Hepatocyte (in vitro differentiated cells): ENCODE measurements around the gene RPL39L. TPM values are rescaled to one million over a fixed set of nuclear protein-coding genes. Genes with fewer than 3 reads are reported as not detected.

ENCODE experiments used
- DNase-seq: peaks from one replicate; pipeline ENCODE4 v3.0.0-alpha.2; 2016; ENCODE audit warnings: low spot score
- H2AFZ ChIP-seq: fragments of 200-600 bp; sonication (generic); 2 replicates; pipeline ENCODE4 v1.6.0; 2016; ENCODE audit warnings: antibody characterized with exemption, mild to moderate bottlenecking
- H3K27ac ChIP-seq: fragments of 200-600 bp; sonication (generic); 2 replicates; pipeline ENCODE4 v1.5.1; 2016; ENCODE audit warnings: mild to moderate bottlenecking
- H3K27me3 ChIP-seq: fragments of 200-600 bp; sonication (generic); 2 replicates; pipeline ENCODE4 v1.6.1; 2016
- H3K36me3 ChIP-seq: fragments of 200-600 bp; sonication (generic); replicated peaks from 2 replicates; pipeline ENCODE4 v1.5.1; 2016; ENCODE audit warnings: low read depth; ENCODE audit not compliant: insufficient read depth
- H3K4me1 ChIP-seq: fragments of 200-600 bp; sonication (generic); 2 replicates; pipeline ENCODE4 v1.5.1; 2016; ENCODE audit warnings: mild to moderate bottlenecking, moderate library complexity; ENCODE audit not compliant: insufficient read depth
- H3K4me2 ChIP-seq: fragments of 200-600 bp; sonication (generic); 2 replicates; pipeline ENCODE4 v1.6.0; 2016
- H3K4me3 ChIP-seq: fragments of 200-600 bp; sonication (generic); 2 replicates; pipeline ENCODE4 v1.5.1; 2016; ENCODE audit warnings: mild to moderate bottlenecking
- H3K79me2 ChIP-seq: fragments of 200-600 bp; sonication (generic); 2 replicates; pipeline ENCODE4 v1.6.0; 2017; ENCODE audit warnings: mild to moderate bottlenecking
- H3K9me2 ChIP-seq: fragments of 200-600 bp; sonication (generic); replicated peaks from 2 replicates; pipeline ENCODE4 v1.6.0; 2017; ENCODE audit warnings: mild to moderate bottlenecking; ENCODE audit not compliant: insufficient read depth
- H3K9me3 ChIP-seq: fragments of 200-600 bp; sonication (generic); 2 replicates; pipeline ENCODE4 v1.5.1; 2016; ENCODE audit warnings: low read depth, mild to moderate bottlenecking
- H4K20me1 ChIP-seq: fragments of 200-600 bp; sonication (generic); 2 replicates; pipeline ENCODE4 v1.6.0; 2016; ENCODE audit warnings: mild to moderate bottlenecking; ENCODE audit not compliant: insufficient read depth, poor library complexity, severe bottlenecking
- EZH2 ChIP-seq: fragments of 200-600 bp; sonication (generic); IDR thresholded peaks from 2 replicates; pipeline ENCODE4 v1.6.1; 2016; ENCODE audit warnings: antibody characterized with exemption, mild to moderate bottlenecking, borderline replicate concordance
- EZH2phosphoT487 ChIP-seq: fragments of 200-600 bp; sonication (generic); IDR thresholded peaks from one replicate; pipeline ENCODE4 v1.6.1; 2018; ENCODE audit warnings: antibody characterized with exemption, mild to moderate bottlenecking, low read depth, moderate library complexity; ENCODE audit not compliant: unreplicated experiment, severe bottlenecking
- WGBS: methylation state at CpG from one replicate; pipeline ENCODE4 v1.1.6; 2016; ENCODE audit warnings: low lambda C conversion rate; ENCODE audit errors: missing lambda C conversion rate; 5-methylcytosine and 5-hydroxymethylcytosine counted together
- polyA plus RNA-seq: library from polyadenylated mRNA; unstranded; fragments of >200 nt; fragmentation: Nextera tagmentation; extraction: Ambion mirVana; gene quantifications from 2 replicates; pipeline ENCODE4 v1.2.1, GENCODE V29; 2016
- total RNA-seq: library from RNA; depleted of rRNA; stranded (reverse); fragments of >200 nt; gene quantifications from 2 replicates; pipeline ENCODE4 v1.2.3, GENCODE V29; 2014
- TF ChIP-seq, protein P1 (sequence below): fragments of 200-600 bp; sonication (generic); IDR thresholded peaks from 2 replicates; pipeline ENCODE4 v1.5.1; 2016; ENCODE audit warnings: antibody characterized with exemption, mild to moderate bottlenecking; ENCODE audit not compliant: poor library complexity

The RPL39L gene
- total and polyA plus RNA-seq, 2 experiments from 2014 or later = 9.7 to 11.1 TPM

DNA sequence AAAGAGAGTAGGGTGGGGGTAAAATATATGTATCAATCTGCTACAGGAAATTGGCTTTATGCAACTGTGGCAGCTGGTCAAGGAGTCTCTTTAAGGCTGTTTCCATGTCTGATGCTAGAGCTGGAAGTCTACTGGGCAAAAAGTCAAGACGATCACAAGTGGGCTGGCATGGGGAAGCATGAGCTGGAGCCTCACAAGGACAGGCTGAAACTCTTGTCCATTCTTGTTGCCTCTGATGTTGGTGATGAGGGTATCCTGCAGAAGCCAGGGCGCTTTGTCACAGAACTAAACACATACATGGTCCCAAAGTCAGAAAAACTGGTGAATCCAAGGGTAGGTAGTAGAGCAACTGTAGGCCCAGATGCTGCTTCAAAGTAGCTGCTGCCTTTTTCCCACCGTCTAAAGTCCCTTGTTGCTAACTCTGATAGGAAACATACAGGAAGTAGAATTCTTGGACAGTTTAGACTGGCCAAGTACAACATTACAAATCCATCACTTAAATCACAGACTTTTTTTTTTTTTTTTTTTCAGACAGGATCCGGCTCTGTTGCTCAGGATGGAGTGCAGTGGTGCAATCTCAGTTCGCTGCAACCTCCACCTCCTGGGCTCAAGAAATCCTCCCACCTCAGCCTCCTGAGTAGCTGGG is 54.2 kb downstream of the RPL39L start:
- no peak for TF ChIP-seq EZH2
- TF ChIP-seq, protein P1, sequence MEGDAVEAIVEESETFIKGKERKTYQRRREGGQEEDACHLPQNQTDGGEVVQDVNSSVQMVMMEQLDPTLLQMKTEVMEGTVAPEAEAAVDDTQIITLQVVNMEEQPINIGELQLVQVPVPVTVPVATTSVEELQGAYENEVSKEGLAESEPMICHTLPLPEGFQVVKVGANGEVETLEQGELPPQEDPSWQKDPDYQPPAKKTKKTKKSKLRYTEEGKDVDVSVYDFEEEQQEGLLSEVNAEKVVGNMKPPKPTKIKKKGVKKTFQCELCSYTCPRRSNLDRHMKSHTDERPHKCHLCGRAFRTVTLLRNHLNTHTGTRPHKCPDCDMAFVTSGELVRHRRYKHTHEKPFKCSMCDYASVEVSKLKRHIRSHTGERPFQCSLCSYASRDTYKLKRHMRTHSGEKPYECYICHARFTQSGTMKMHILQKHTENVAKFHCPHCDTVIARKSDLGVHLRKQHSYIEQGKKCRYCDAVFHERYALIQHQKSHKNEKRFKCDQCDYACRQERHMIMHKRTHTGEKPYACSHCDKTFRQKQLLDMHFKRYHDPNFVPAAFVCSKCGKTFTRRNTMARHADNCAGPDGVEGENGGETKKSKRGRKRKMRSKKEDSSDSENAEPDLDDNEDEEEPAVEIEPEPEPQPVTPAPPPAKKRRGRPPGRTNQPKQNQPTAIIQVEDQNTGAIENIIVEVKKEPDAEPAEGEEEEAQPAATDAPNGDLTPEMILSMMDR = no peak
- TF ChIP-seq EZH2phosphoT487 = no peak
- Histone ChIP-seq H3K27ac (no peak overlapping the region), H3K4me3 (no peak overlapping the region), H3K36me3 (no peaks in the 10 kb centered on the region), H2AFZ (no peak overlapping the region), H3K79me2 (no peaks in the 10 kb centered on the region), H3K27me3 (no peaks in the 10 kb centered on the region), H3K9me3 (no peaks in the 10 kb centered on the region), H3K4me1 (no peaks in the 10 kb centered on the region), H4K20me1 (no peaks in the 10 kb centered on the region), H3K4me2 (no peak overlapping the region), H3K9me2 (no peaks in the 10 kb centered on the region)
- no peak for DNase-seq
- WGBS = 89% methylated on average over 5 of the region's 5 CpGs

DNA sequence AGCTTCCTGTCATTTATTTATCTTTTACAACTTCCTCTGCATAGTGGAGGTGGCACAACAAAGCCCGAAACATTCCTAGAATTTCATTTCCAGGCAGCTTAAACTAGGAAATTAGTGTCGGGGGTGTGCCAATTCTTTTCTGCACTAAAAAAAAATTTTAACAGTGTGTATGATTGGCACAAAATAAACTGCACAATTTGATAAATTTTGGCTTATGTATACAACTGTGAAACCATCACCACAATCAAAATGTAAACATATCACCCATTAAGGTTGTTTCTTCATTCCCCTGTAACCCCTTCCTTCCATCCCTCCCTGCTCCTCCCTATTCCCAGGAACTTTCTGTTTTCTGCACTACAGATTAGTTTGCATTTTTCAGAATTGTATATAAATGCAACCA is 54.7 kb downstream of the RPL39L start:
- no peak for DNase-seq
- Histone ChIP-seq H3K27ac (no peak overlapping the region), H3K4me2 (no peak overlapping the region), H4K20me1 (no peaks in the 10 kb centered on the region), H3K4me3 (no peak overlapping the region), H3K27me3 (no peaks in the 10 kb centered on the region), H3K79me2 (no peaks in the 10 kb centered on the region), H2AFZ (no peak overlapping the region), H3K4me1 (no peaks in the 10 kb centered on the region), H3K9me2 (no peaks in the 10 kb centered on the region), H3K36me3 (no peaks in the 10 kb centered on the region), H3K9me3 (no peaks in the 10 kb centered on the region)
- WGBS = 50% methylated on average over 2 of the region's 2 CpGs
- TF ChIP-seq, protein P1 = no peak
- TF ChIP-seq EZH2 (no peak), EZH2phosphoT487 (no peak)

DNA sequence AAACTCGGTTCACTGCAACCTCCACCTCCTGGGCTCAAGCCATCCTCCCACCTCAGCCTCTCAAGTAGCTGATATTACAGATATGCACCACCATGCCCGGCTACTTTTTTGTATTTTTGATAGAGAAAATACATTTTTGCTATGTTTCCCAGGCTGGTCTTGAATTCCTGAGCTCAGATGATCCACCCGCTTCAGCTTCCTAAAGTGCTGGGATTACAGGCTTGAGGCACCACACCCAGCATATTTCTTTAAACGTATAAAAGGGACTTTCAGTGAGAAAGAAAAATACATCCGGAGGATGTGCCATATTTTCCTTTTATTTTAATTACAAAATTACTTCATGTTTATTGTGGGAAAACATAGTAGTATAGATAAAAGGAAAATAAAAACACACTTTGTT is 55.2 kb downstream of the RPL39L start:
- no peak for DNase-seq
- 65% methylated on average over 5 of the region's 5 CpGs for WGBS
- Histone ChIP-seq H4K20me1 (no peaks in the 10 kb centered on the region), H3K27me3 (no peaks in the 10 kb centered on the region), H3K36me3 (no peaks in the 10 kb centered on the region), H3K9me2 (no peaks in the 10 kb centered on the region), H3K4me1 (no peaks in the 10 kb centered on the region), H2AFZ (no peak overlapping the region), H3K4me2 (no peak overlapping the region), H3K79me2 (no peaks in the 10 kb centered on the region), H3K27ac (no peak overlapping the region), H3K9me3 (no peaks in the 10 kb centered on the region), H3K4me3 (no peak overlapping the region)
- TF ChIP-seq, protein P1 = no peak
- TF ChIP-seq EZH2 (no peak), EZH2phosphoT487 (no peak)
